Muscle of leg (tissue), 11 donors: ENCODE data around the gene FOXP2. TPM values are rescaled to one million over a fixed set of nuclear protein-coding genes. Genes with fewer than 3 reads are reported as not detected.

Experiments used
- DNase-seq: peaks from one replicate; pipeline ENCODE4 v3.0.0; 2013
- H3K27ac ChIP-seq: one replicate; pipeline ENCODE4 v1.5.1; 2013; ENCODE audit warnings: mild to moderate bottlenecking, low read length, control low read depth
- H3K27me3 ChIP-seq: one replicate; pipeline ENCODE4 v1.6.1; 2013; ENCODE audit warnings: low read length; ENCODE audit not compliant: control insufficient read depth, insufficient read depth
- H3K36me3 ChIP-seq: one replicate; pipeline ENCODE4 v1.6.1; 2013; ENCODE audit warnings: low read length; ENCODE audit not compliant: control insufficient read depth, insufficient read depth
- H3K4me1 ChIP-seq: one replicate; pipeline ENCODE4 v1.6.1; 2013; ENCODE audit warnings: low read length; ENCODE audit not compliant: control insufficient read depth, insufficient read depth
- H3K4me3 ChIP-seq: one replicate; pipeline ENCODE4 v1.5.1; 2013; ENCODE audit warnings: low read length, control low read depth
- H3K9me3 ChIP-seq: replicated peaks from 2 replicates; pipeline ENCODE4 v1.6.1; 2013; ENCODE audit warnings: low read depth, low read length; ENCODE audit not compliant: control insufficient read depth
- WGBS: methylation state at CpG from one replicate; pipeline ENCODE4 v1.1.5; 2013; ENCODE audit warnings: missing lambda C conversion rate; ENCODE audit not compliant: insufficient coverage; 5-methylcytosine and 5-hydroxymethylcytosine counted together
- polyA plus RNA-seq, 8 donors: library from polyadenylated mRNA; unstranded; fragments of 120-200 nt; gene quantifications; one replicate each; pipeline versions ENCODE4 v1.2.1 to v1.2.3, GENCODE V29; 2013; ENCODE audit warnings: inconsistent platforms in 1 of 8, low replicate concordance in 1 of 8; ENCODE audit not compliant: insufficient read length in 8 of 8, insufficient read depth in 1 of 8
- total RNA-seq: library from RNA; stranded (reverse); fragments of 120-200 nt; gene quantifications from one replicate; pipeline ENCODE4 v1.2.4, GENCODE V29; 2013

Gene FOXP2
- total and polyA plus RNA-seq, 9 donors, result 7.9 to 14.8 (median 12.7) TPM

- no peak for DNase-seq
- H3K4me3 ChIP-seq, result no peak overlapping the region
- no peak overlapping the region for H3K27ac ChIP-seq
- H3K4me1 ChIP-seq, result no peaks in the 10 kb centered on the region
- H3K36me3 ChIP-seq, result no peaks in the 10 kb centered on the region
- no peaks in the 10 kb centered on the region for H3K27me3 ChIP-seq
- WGBS, result no CpG with 5 or more reads among the region's 1 CpG
- H3K9me3 ChIP-seq, result no peaks in the 10 kb centered on the region
These were observed 308.7 kb downstream of the FOXP2 start for GRCh38 chr7:114723308-114723707.

- Histone ChIP-seq H3K4me3 (no peak overlapping the region), H3K27me3 (no peaks in the 10 kb centered on the region), H3K9me3 (no peaks in the 10 kb centered on the region), H3K36me3 (no peaks in the 10 kb centered on the region), H3K27ac (no peak overlapping the region), H3K4me1 (no peaks in the 10 kb centered on the region)
- no peak for DNase-seq
- 73% methylated on average over 1 of the region's 2 CpGs for WGBS
These were observed 325.5 kb downstream of the FOXP2 start for GRCh38 chr7:114740095-114740494.

- Histone ChIP-seq H3K27me3 (no peaks in the 10 kb centered on the region), H3K36me3 (no peaks in the 10 kb centered on the region), H3K4me1 (no peaks in the 10 kb centered on the region), H3K4me3 (no peak overlapping the region), H3K9me3 (no peaks in the 10 kb centered on the region), H3K27ac (no peak overlapping the region)
- no peak for DNase-seq
- 74% methylated on average over 5 of the region's 7 CpGs for WGBS
These were observed 326.3 kb downstream of the FOXP2 start for GRCh38 chr7:114740941-114741340.

- H3K4me3 ChIP-seq, result no peak overlapping the region
- no peaks in the 10 kb centered on the region for H3K4me1 ChIP-seq
- WGBS, result no CpG with 5 or more reads among the region's 1 CpG
- H3K9me3 ChIP-seq, result no peaks in the 10 kb centered on the region
- H3K27me3 ChIP-seq, result no peaks in the 10 kb centered on the region
- no peaks in the 10 kb centered on the region for H3K36me3 ChIP-seq
- DNase-seq, result no peak
- H3K27ac ChIP-seq, result no peak overlapping the region
These were observed 327.3 kb downstream of the FOXP2 start for GRCh38 chr7:114741911-114742310.
